GM18499 (cell line): ENCODE data around the gene FARP1.

Experiments used
- ATAC-seq: cut with Tn5 transposase; IDR thresholded peaks from one replicate; pipeline ENCODE4 v1.9.1; 2021; ENCODE audit warnings: moderate number of reproducible peaks; ENCODE audit not compliant: insufficient read depth, unreplicated experiment

FARP1 gene

GRCh38 chr13:98482476-98483444, 339.9 kb downstream of the FARP1 start:
- ATAC-seq = no peak

GRCh38 chr13:98483601-98484288, 340.9 kb downstream of the FARP1 start:
- no peak for ATAC-seq

- no peak for ATAC-seq
Observed at GRCh38 chr13:98484289-98485219, 341.7 kb downstream of the FARP1 start.

- no peak for ATAC-seq
Observed at GRCh38 chr13:98485561-98485960, 342.7 kb downstream of the FARP1 start.

GRCh38 chr13:98486412-98486811, 343.5 kb downstream of the FARP1 start:
- ATAC-seq = no peak

- no peak for ATAC-seq
Observed at GRCh38 chr13:98487016-98487415, 344.1 kb downstream of the FARP1 start.

GRCh38 chr13:98487522-98487921, 344.6 kb downstream of the FARP1 start:
- no peak for ATAC-seq

GRCh38 chr13:98488736-98489135, 345.8 kb downstream of the FARP1 start:
- ATAC-seq = no peak

- no peak for ATAC-seq
Observed at GRCh38 chr13:98489446-98490194, 346.7 kb downstream of the FARP1 start.

- ATAC-seq = no peak
Observed at GRCh38 chr13:98490195-98490836, 347.4 kb downstream of the FARP1 start.

- ATAC-seq = no peak
Observed at GRCh38 chr13:98490866-98491265, 348.0 kb downstream of the FARP1 start.

- no peak for ATAC-seq
Observed at GRCh38 chr13:98492335-98493041, 349.6 kb downstream of the FARP1 start.

- ATAC-seq = no peak
Observed at GRCh38 chr13:98493042-98493712, 350.3 kb downstream of the FARP1 start.

- ATAC-seq = no peak
Observed at GRCh38 chr13:98494769-98495168, 351.9 kb downstream of the FARP1 start.

GRCh38 chr13:98495627-98496478, 353.0 kb downstream of the FARP1 start:
- ATAC-seq = no peak

- no peak for ATAC-seq
Observed at GRCh38 chr13:98496479-98496791, 353.5 kb downstream of the FARP1 start.

- ATAC-seq = no peak
Observed at GRCh38 chr13:98496966-98497365, 354.1 kb downstream of the FARP1 start.
